HK-2 (cell line): ENCODE data around the gene MON2.
"Not testable (repeated sequence)": the region's sequence is repeated elsewhere in the genome, so short reads cannot be mapped to it uniquely, and the experiment has no call there.

Experiments used
- DNase-seq: peaks from one replicate; pipeline ENCODE4 v3.0.0-alpha.2; 2018; ENCODE audit not compliant: unreplicated experiment

The MON2 gene, protein sequence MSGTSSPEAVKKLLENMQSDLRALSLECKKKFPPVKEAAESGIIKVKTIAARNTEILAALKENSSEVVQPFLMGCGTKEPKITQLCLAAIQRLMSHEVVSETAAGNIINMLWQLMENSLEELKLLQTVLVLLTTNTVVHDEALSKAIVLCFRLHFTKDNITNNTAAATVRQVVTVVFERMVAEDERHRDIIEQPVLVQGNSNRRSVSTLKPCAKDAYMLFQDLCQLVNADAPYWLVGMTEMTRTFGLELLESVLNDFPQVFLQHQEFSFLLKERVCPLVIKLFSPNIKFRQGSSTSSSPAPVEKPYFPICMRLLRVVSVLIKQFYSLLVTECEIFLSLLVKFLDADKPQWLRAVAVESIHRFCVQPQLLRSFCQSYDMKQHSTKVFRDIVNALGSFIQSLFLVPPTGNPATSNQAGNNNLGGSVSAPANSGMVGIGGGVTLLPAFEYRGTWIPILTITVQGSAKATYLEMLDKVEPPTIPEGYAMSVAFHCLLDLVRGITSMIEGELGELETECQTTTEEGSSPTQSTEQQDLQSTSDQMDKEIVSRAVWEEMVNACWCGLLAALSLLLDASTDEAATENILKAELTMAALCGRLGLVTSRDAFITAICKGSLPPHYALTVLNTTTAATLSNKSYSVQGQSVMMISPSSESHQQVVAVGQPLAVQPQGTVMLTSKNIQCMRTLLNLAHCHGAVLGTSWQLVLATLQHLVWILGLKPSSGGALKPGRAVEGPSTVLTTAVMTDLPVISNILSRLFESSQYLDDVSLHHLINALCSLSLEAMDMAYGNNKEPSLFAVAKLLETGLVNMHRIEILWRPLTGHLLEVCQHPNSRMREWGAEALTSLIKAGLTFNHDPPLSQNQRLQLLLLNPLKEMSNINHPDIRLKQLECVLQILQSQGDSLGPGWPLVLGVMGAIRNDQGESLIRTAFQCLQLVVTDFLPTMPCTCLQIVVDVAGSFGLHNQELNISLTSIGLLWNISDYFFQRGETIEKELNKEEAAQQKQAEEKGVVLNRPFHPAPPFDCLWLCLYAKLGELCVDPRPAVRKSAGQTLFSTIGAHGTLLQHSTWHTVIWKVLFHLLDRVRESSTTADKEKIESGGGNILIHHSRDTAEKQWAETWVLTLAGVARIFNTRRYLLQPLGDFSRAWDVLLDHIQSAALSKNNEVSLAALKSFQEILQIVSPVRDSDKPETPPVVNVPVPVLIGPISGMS (N-terminal part only)

GRCh38 chr12:62466594-62467491 lies at the start of gene MON2:
Gene MON2, plus strand, starts transcription at chr12:62466826. Its CDS starts 382 bp downstream, at chr12:62467208.
- peak; percentile 85 for DNase-seq

DNA sequence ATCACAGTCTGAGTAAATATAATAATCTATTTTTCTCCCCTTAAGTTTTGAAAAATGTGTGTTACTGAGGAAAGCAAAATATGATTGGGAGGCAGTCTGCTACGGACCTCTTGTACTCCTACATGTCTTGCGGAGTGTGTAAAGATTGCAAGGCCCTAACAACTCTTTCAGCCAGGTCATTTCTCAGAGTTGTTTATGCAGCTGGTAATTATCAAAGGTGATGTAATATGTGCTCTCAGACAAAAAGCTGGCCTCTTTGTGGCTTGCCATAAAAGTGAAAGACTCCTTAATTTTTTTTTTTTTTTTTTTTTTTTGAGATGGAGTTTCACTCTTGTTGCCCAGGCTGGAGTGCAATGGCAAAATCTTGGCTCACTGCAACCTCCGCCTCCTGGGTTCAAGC lies 40.5 kb upstream of the MON2 start:
- no peak for DNase-seq

DNA sequence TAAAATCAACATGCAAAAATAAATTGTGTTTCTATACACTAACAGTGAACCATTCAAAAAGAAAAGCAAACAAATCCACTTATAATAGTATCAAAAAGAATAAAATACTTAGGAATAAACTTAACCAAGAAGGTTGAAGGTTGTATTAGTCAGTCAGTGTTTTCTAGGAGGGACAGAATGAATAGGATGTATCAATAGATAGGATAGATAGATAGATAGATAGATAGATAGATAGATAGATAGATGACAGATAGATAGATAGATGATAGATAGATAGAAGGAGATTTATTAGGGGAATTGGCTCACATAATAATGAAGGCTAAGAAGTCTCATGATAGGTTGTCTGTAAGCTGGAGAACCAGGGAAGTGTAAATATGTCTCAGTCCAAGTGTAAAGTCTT lies 37.2 kb upstream of the MON2 start:
- no peak for DNase-seq

GRCh38 chr12:62434494-62435302 lies 31.9 kb upstream of the MON2 start:
- DNase-seq, result no peak

DNA sequence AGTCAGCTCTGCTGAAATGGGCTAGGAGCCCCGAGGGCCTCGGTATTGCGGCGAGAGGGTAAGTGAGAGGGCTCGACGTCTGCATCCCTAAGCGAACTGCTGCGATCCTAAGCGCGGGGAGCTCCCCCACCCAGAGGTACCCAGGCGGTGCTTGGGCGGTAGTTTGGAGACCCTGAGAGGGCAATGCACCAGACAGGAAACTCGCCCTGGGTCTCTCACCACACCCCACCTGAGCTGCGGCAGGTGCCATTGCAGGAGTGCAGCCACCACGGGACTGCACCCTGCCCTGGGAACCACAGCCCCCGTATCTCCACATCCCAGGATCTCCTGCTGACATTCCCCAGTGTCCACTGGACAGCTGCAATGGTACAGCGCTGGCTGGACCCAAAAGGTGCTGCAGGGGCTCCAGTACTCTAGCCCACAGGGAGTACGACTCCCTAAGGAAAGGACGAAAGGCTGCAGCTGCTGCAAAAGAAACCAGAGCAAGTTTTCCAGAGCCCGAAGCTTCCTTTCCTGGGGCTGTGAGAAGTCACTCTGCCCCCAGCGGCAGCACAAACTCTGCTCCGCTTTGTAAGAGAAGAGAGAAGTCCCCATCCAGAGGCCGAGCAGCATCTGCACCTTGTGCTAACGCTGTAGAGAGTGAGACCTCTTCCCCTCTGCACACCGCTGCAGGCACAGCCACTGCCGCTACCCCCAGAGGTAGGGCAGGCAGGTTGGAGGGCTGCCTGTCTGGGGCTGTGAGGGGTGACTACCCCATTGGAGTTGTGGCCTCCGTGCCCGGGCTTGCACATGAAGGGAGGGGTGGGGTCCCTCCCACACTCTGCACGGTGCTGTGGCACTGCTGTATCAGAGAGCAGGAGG lies 31.1 kb upstream of the MON2 start:
- DNase-seq, result no peak

GRCh38 chr12:62436164-62436503 lies 30.5 kb upstream of the MON2 start:
- DNase-seq, result no peak

DNA sequence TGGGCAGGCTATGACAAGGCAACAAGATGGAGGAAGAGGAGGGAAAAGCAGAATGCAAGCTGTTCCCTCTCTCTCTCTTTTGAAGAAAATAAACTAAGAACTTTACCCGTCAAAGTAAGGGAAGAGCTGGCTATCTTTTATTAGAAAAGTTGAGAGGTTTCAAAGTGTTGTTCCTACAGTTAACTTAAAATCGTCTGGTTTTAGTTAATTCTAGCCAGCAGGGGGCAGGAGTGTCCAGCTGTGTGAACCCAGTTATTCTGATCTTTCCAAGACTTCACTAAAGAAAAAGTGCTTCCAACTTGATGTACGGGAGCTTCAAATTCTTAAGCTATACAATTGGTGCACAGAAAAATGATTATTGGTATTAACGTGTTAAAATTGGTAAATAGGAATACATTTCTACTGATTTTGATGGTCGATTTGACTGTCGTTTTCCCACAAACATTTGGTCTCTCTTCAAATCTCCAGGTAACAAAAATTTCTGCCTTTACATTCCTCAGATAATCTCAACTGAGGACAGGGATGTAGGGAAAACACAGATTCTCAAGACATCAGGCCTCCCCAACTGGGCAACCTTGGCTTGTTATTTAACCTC lies 28.4 kb upstream of the MON2 start:
- peak; percentile 38 for DNase-seq

- no peak for DNase-seq
Measured at GRCh38 chr12:62446754-62447452, 19.7 kb upstream of the MON2 start.

- DNase-seq, result no peak
Measured at GRCh38 chr12:62448436-62448835, 18.2 kb upstream of the MON2 start.

DNA sequence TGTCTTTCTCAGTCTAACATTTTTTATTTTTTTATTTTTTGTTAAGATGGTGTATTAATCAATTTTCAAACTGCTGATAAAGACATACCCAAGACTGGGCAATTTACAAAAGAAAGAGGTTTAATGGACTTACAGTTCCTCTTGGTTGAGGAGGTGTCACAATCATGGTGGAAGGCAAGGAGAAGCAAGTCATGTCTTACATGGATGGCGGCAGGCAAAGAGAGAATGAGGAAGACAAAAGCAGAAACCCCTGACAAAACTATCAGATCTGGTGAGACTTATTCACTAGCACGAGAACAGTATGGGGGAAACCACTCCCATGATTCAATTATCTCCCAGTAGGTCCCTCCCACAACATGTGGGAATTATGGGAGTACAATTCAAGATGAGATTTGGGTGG lies 11.2 kb upstream of the MON2 start:
- DNase-seq, result not testable (repeated sequence)

DNA sequence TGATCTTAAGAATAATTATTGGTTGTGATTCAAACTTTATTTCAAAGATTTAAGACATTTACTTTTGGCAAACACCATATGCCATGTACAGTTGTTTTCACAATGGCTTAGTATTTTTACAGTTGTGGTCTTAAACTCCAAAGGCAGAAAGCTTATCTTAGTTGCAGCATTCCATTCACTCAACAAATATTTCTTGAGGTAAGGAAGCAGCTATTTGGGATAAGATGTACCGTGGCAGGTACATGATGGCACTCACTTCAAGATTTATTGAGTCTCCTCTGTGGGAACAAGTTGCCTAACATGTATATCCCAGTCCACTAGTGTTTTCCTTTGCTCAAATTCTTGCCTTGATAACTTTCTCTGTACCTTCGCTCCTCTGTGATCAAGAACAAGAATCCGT lies 8.0 kb upstream of the MON2 start:
- no peak for DNase-seq

GRCh38 chr12:62459976-62460375 lies 6.7 kb upstream of the MON2 start:
- DNase-seq, result no peak

GRCh38 chr12:62461171-62461837 lies 5.3 kb upstream of the MON2 start:
- not testable (repeated sequence) for DNase-seq

- not testable (repeated sequence) for DNase-seq
Measured at GRCh38 chr12:62463252-62463651, 3.4 kb upstream of the MON2 start.

DNA sequence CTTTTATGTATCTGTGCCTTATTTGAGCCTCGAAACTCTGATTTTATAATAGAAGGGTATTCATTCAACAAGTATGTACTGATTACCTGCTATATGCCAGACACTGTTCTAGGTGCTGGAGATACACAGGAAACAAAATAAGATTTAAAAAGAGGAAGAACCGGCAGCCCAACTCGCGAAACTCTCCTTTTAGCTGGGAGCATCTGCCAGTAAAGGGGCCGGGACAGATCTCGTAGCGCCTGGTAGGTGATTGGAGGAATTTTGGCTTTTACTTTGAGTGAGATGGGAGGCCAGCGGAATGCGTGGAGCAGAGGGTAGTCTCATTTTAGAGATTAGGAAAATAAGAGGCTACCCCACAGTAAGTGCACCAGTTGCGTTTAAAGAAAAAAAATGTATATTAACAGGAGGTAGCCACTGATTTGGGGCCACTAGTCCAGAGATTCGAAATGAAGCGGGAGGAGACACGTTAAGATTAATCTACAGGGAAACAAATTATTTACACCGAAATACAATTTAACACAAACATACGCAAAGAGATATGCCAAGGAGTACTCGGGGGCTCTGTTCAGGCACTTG lies 520 bp upstream of the MON2 start:
- DNase-seq, result peak; percentile 33

GRCh38 chr12:62468397-62468796 lies 1.8 kb downstream of the MON2 start:
- no peak for DNase-seq

- DNase-seq, result no peak
Measured at GRCh38 chr12:62468935-62469334, 2.3 kb downstream of the MON2 start.
